Stimulated activated CD8-positive, alpha-beta memory T cell treated with anti-CD3 and anti-CD28 coated beads, Interleukin-12 subunit alpha, Interleukin-12 subunit beta, amount 100 ng/mL, for 24 hours (primary cell): ENCODE results near the gene SH3RF2.
"Not testable (repeated sequence)": the region's sequence is repeated elsewhere in the genome, so short reads cannot be mapped to it uniquely, and the experiment has no call there.

Experiments used
- DNase-seq: peaks from one replicate; pipeline ENCODE4 v3.0.0-alpha.2; 2020; ENCODE audit errors: extremely low read depth

Gene SH3RF2

GRCh38 chr5:146076455-146076854 is 140.1 kb downstream of the SH3RF2 start:
- DNase-seq, result no peak

- no peak for DNase-seq
Observed at GRCh38 chr5:146078566-146078965, 142.2 kb downstream of the SH3RF2 start.

GRCh38 chr5:146079695-146080373 is 143.5 kb downstream of the SH3RF2 start:
- DNase-seq, result no peak

GRCh38 chr5:146081556-146081955 is 145.2 kb downstream of the SH3RF2 start:
- DNase-seq, result no peak

- no peak for DNase-seq
Observed at GRCh38 chr5:146082798-146083197, 146.4 kb downstream of the SH3RF2 start.

- DNase-seq, result no peak
Observed at GRCh38 chr5:146084376-146084775, 148.0 kb downstream of the SH3RF2 start.

GRCh38 chr5:146088098-146088497 is 151.7 kb downstream of the SH3RF2 start:
- DNase-seq, result no peak

GRCh38 chr5:146089287-146089686 is 152.9 kb downstream of the SH3RF2 start:
- no peak for DNase-seq

- DNase-seq, result no peak
Observed at GRCh38 chr5:146091881-146092280, 155.5 kb downstream of the SH3RF2 start.

- no peak for DNase-seq
Observed at GRCh38 chr5:146098047-146098446, 161.7 kb downstream of the SH3RF2 start.

GRCh38 chr5:146101646-146102045 is 165.3 kb downstream of the SH3RF2 start:
- DNase-seq, result no peak

- no peak for DNase-seq
Observed at GRCh38 chr5:146103594-146103993, 167.2 kb downstream of the SH3RF2 start.

- no peak for DNase-seq
Observed at GRCh38 chr5:146105477-146105876, 169.1 kb downstream of the SH3RF2 start, which contains the start of gene PLAC8L1. TSS of gene PLAC8L1 (minus strand) at chr5:146105577. CDS start at chr5:146104311, 1,266 bp downstream.

GRCh38 chr5:146107901-146108300 is 171.5 kb downstream of the SH3RF2 start:
- no peak for DNase-seq

GRCh38 chr5:146108870-146109269 is 172.5 kb downstream of the SH3RF2 start:
- not testable (repeated sequence) for DNase-seq

GRCh38 chr5:146109379-146109778 is 173.0 kb downstream of the SH3RF2 start:
- DNase-seq, result no peak

- no peak for DNase-seq
Observed at GRCh38 chr5:146111409-146111808, 175.0 kb downstream of the SH3RF2 start.

GRCh38 chr5:146112476-146112875 is 176.1 kb downstream of the SH3RF2 start:
- DNase-seq, result no peak
